Germinal center (tissue), 1 donor: ENCODE measurements around the gene MAP3K6.
A peak's percentile ranks its signal among the peaks of the same experiment; 100 is the strongest.

Source experiments
- DNase-seq: peaks from one replicate; pipeline ENCODE4 v3.0.0; 2012; ENCODE audit warnings: mixed read lengths, low spot score

MAP3K6 gene

DNA sequence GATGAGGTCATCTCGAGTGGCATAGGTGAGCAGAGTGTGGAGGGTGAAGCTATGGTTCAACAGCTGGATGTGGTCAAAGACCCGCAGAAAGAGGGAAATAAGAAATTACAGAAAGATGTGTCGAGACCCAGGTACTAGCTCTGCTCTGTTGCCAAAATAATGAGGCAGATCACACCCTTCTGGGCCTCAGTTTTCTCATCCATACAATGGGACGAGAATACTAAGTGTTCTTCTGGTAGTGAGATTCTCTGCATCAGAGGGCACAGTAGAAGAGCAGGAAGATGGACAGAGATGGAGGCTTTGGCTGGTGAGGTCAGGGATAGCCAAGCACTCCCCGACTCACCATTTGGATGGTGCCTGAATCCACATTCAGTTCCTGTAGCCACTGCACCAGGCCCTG is 11.1 kb downstream of the MAP3K6 start:
- DNase-seq = no peak

DNA sequence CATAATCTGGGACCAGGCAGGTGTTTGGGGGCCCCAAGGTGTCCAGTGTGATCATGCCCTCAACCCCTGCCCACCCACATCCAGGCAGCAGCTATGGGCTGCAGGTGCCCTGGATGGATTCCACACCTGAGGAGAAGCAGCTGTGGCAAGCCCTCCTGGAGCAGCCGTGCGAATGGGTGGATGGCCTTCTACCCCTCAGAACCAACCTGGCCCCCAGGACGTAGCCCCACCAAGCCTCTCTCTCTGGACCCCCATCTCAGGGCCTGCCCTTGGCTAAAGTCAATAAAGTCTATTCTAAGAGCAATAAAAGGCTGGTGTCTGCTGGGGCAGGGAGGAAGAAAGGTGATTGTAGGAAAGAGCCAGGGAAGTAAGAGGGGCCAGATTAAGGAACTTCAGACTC is 13.1 kb downstream of the MAP3K6 start:
- DNase-seq = no peak

DNA sequence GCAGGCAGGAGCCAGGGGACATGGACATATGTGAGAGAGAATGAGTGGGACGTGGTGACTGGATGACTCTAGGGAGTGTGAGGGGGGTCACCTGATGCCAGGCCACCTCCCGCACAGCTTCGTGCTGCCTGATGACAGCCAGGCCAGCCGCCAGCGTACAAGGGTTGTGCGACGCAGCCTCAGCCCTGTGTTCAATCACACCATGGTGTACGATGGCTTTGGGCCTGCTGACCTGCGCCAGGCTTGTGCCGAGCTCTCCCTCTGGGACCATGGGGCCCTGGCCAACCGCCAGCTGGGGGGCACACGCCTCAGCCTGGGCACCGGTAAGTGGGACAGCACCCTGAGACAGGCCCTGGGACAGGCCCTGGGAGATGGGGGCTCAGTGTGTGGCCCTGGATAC is 13.6 kb downstream of the MAP3K6 start:
- DNase-seq = no peak

DNA sequence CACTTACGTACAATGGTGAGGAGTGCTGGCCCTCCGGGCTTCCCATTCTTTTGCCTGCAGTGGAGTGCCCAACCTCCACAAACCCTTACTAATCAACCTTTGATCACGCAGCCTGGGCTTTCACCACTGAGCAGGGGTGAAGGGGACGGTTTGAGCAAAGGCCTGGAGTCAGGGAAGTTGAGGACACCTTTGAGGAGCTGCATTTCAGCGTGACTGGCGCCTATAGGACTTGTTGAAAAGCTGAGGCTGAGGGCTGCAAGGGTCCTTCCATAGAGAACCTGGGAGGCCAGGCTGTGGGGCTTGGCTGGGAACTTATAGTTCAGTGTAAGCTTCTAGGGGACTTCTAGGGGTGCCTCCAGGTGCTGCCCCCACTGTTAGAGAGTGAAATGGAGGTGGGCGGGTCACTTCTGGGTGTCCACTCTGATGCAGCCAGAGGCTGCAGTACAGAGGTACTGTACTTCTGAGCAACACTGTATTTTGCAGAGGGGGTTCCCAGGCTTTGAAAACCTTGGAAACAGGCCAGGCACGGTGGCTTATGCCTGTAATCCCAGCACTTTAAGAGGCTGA is 15.1 kb downstream of the MAP3K6 start:
- no peak for DNase-seq

DNA sequence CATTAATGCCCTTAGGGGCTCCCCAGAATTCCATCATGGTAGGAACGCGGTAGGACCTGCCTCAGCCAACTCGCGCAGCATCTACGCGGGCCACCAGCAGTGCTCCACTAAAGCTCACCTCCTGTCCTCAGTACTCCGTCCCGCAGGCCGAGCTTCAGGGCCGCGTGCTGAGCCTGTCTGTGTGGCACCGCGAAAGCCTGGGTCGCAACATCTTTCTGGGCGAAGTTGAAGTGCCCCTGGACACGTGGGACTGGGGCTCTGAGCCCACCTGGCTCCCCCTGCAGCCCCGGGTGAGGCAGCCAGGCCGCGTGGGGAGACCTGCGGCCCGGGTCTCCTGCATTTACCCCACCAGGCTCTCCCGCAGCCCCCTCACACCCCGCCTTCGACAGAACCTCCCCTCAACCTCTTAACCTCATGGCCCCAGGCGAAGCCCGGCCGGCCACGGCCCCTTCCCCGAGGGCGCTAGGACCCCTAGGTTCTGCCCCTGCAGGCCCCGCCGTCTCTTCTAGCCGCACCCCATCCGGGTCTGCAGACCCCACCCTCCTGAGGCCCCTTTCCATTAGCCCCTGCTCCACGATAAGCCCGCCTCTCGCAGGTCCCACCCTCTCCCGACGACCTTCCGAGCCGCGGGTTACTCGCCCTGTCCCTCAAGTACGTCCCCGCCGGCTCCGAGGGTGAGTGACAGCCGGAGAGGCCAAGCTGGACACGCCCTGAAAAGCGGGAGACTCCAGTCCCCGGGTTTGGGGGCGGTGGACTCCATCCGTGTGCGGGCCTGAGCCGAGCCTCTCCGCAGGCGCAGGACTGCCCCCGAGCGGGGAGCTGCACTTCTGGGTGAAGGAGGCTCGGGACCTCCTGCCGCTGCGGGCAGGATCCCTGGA is 15.9 kb downstream of the MAP3K6 start:
- DNase-seq = no peak

DNA sequence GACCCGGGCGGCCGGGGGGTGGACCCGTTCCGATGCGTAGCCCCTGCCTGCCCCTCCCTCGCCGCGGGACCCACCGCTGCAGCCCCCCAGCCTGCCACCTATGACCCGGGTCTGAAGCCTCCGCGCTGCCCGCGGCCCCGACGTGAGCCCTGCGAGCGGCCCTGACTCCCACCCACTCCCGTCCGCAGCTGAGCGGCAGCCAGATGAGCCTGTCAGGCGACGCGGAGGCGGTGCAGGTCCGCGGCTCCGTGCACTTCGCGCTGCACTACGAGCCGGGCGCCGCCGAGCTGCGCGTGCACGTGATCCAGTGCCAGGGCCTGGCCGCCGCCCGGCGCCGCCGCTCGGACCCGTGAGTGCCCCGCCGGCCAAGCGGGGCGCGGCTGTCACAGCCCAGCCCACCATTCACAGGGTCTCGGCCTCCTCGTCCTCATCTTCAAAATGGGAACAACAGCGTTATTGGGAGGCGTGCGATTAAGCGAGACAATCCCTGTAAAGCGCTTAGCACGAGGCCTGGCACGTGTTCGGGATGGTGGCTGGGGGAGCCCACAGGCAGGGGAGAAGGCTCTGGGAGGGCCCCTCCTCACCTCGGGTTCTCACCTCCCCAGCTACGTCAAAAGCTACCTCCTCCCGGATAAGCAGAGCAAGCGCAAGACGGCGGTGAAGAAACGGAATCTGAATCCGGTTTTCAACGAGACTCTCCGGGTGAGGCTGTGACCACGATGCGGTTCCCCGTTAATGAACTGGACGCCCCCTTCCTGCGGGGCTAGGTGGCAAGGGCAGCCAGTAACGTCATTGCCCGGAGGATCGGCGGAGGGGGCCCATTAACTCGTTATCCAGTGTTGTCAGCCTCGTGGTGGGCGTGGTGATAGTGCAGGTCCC is 16.7 kb downstream of the MAP3K6 start:
- DNase-seq = peak; percentile 26

DNA sequence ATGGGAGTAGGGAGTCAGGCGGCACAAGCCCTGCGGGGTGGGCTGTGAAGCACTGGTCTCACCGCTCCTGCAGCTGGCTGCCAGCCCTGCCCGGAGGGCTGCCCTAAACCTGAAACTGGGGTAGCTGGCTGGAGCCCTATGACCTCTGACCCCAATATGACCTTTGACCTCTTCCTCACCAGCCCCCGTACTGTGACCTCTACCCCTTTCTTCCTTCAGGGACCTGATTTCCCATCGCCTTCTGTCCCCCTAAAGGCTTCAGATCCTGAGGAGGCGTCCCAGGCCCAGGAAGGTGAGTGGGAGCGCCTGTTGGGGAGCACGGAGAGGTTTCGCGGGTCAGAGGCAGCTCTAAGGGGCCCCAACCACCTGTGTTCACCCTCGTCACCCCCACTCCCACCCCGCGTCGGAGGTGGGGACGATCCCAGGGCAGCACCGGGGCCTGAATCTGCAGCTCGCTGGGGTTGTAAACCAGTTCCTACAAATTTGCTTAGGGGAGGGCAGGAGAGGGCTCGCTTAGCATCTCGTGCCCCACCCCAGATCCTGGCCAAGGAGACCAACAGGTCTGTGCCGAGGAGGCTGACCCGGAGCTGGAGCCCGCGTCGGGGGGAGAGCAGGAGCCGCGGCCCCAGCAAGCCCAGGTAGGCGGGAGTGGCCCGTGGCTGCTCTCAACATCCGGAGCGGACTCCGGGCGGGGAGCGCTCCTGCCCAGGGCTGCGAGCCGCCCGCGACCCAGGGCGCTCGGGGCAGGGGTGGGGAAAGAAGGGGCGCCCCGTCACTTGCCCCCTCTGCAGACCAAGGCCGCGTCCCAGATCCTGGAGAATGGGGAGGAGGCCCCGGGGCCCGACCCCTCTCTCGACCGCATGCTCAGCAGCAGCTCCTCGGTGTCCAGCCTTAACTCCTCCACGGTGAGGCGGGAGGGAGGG is 17.6 kb downstream of the MAP3K6 start:
- peak; percentile 49 for DNase-seq

DNA sequence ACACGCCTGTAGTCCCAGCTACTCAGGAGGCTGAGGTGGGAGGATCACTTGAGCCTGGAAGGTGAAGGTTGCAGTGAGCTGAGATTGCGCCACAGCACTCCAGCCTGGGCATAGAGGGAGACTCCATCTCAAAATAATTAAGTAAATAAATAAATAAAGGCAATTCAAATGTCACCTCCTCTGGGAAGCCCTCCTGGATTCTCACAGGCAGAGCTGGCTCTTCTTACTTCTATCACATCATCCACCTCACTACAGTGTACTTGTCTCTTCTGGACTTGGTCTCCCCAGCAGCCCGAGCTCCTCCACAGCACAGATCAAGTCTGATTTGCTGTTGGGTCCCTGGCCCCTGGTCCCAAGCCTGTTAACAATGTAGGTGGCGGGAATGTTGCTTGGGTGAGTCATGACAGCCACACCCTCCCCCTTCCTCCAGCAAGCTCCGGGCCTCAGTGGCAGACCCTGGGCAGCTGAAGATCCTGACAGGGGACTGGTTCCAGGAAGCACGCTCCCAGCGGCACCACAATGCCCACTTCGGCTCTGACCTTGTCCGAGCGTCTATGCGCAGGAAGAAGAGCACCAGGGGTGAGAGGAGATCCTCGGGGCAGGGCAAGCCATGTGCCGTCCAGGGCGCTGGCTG is 19.7 kb downstream of the MAP3K6 start:
- no peak for DNase-seq

DNA sequence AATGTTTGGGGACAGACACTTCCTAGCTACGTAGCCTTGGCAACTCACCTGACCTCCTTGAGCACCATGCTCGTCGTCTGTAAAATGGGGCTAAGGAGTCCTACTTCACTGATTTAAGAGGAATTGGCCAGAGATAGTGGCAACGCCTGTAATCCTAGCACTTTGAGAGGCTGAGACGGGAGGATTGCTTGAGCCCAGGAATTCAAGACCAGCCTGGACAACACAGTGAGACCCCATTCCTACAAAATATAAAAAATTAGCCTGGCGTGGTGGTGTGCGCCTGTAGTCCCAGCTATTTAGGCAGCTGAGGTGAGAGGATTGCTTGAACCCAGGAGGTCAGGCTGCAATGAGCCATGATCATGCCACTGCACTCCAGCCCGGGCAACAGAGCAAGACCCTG is 20.4 kb downstream of the MAP3K6 start:
- DNase-seq = no peak

DNA sequence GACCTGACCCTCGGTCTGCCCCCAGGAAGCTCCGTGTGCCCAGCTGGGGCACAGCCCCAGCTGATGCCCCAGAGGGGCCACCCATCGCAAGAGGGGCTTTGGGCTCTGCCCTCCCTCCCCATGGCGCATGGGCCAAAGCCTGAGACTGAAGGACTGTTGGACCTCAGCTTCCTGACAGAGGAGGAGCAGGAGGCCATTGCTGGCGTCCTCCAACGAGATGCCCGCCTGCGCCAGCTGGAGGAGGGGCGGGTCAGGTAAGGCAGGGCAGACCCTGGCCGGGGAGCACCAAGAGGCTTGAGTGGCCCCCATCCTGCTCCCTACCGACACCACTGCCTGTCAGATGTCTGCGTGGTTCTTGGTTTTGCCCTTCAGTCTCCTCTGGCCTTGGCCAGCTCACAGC is 21.5 kb downstream of the MAP3K6 start:
- DNase-seq = no peak

DNA sequence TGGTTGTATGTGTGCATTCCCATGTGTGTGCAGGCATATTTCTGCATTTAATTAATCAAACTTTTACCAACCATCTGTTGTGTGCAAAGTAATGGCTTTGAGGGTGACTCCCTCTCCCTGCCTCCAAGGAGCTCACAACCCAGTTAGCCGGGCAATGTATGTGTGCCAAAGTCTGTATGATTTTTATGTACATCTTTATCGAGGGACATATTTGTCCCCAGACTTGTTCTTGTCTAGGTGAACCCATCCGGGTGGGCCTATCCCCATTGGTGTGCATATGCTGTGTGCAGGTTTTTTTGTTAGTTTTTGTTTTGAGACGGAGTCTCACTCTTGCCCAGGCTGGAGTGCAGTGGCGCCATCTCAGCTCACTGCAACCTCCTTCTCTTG is 23.1 kb downstream of the MAP3K6 start:
- DNase-seq = no peak

DNA sequence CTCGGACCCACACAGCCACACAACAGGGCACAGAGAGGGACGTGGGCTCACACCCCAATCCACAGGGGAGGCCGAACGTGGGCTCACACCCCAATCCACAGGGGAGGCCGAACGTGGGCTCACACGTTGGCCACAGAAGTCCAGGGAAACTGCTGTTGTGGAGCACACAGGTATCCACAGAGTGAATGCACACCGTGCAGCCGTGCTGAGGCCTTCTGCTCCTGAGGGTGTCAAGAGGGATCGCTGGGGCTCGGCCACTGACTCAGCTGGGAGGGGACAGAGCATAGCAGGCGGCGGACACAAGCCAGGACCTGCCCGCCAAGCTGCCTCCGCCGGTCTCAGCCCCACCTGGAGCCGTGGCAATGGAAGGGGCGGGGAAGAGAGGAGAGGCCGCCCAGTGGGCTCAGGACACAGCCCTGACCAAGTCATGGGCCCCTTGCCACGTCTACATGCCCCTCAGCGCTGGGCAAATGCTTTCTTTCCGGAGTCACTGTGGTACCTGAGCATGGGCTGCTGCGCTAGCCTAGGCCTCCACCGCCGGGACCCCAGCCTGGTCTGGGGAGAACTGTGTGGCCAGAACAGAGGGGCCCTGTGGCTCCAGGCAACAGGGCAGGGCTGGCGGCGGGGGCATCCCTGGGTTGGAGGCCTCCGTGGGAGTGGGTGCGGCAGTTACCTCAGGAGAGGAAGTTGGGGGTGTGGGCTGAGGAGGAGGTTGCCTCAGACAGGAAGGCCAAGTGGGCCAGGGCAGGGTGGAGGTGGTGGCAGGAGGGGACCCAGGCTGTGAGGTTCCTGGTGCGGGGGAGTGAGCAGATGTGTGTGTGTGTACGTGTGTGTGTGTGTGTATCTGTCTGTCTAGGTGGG is 23.8 kb downstream of the MAP3K6 start:
- DNase-seq = peak; percentile 65

DNA sequence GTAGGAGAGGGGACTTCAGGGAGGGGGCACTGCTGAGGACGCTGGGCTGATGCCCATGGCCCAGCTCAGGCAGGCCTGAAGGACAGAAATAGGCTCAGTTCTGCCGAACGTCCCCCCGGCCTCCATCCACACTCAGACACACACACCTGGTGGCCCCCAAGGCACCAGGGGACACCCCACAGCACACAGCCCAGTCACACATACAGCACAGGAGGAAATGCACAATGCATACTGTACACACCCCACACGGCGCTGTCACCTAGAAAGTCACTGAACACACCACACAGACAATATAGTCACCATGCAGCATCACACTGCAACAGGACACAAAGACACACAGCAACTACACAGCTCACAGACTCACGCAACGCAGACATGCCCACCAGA is 24.4 kb downstream of the MAP3K6 start:
- DNase-seq = peak; percentile 64

DNA sequence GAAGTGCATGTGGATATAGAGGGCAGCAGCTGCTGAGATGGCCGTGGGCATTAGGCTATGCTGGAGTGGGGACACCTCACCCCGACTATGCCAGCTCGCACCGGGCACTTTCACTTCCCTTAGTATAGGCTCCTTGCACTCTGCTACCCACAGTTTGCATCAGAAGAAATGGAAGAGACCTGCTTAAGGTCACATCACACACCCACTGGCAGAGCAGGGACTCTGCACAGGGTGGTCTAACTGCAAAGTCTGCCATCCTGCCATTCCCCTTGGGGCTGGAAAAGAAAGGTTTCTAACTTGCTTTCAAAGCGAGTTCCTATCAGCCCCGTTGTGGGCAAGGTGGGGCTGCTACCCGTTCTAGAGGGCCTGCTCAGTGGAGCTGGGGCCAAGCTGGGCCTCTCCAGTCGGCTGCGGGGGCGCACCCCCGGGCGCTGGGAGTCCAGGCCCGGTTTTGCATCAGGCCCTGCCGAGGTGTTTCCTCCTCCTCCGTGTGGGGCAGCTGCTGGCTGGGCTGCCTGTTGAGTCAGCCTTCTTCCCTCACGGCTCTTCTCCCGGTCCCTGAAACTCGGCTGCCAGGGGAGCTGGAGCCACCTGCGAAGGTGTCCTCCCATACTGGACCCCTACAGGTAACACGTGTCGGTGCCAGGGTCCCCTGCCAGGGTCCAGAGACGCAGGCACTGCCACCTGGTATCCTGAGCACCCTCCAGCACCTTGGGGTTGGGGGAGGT is 25.1 kb downstream of the MAP3K6 start, which contains the start of gene SYTL1:
SYTL1 (plus strand) TSS at position 498 of the 728 bp plus-strand sequence. CDS start 3,313 bp downstream, outside the sequence.
- DNase-seq = peak; percentile 88

DNA sequence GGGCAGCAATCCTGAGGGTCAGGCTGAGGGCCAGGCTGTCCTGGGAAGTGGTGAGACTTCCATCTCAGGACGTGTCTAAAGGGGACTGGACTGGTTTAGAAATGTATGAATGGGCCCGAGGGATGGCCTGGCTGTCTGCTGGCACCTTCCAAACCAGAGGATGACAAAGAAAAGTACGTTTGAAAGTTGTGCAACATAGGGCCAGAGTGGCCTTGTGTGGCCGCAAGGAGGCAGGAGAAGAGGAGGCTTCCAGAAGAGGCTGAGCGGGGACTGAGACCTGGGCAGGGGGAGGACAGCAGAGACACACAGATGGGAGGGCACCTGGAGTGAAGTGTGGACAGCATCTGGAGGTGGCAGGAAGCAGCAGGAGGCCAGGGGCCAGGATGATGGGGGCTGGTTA is 27.5 kb downstream of the MAP3K6 start:
- no peak for DNase-seq

DNA sequence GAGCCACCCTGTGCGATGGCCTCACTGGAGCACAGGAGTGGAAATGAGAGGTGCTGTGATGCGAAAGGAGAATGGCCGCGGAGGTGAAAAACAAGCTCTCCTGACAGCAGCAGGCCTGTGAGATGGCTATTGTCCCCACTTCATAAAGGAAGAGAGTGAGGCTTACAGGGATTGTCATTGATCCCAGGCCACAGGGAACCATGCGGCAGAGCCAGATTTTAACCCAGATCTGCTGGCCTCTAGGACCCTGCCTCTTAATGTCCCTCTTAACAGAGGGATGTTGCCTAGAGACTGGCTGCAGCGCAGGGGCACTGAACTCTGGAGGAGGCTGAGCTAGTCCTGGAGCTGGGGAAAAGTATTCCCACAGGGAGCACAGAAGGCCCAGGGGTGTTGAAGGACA is 28.0 kb downstream of the MAP3K6 start:
- no peak for DNase-seq

DNA sequence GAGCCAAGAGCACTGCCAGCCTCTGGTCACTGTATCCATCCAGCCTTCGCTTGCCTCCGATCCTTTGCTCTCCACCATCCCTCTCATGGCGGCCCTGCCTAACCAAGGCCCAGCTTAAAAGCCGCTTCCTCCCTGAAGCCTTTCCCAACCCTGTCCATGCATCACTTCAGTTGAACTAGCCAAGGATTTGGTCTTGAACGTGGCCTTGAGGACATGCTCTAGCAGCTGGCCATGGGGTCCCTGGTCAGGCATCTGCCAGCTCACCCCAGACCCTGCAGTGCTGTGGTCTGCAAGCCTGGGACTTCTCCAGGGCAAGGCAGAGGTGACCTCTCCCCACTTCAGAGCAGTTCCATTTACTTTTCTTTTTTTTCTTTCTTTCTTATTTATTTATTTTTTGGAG is 30.0 kb downstream of the MAP3K6 start:
- DNase-seq = no peak

DNA sequence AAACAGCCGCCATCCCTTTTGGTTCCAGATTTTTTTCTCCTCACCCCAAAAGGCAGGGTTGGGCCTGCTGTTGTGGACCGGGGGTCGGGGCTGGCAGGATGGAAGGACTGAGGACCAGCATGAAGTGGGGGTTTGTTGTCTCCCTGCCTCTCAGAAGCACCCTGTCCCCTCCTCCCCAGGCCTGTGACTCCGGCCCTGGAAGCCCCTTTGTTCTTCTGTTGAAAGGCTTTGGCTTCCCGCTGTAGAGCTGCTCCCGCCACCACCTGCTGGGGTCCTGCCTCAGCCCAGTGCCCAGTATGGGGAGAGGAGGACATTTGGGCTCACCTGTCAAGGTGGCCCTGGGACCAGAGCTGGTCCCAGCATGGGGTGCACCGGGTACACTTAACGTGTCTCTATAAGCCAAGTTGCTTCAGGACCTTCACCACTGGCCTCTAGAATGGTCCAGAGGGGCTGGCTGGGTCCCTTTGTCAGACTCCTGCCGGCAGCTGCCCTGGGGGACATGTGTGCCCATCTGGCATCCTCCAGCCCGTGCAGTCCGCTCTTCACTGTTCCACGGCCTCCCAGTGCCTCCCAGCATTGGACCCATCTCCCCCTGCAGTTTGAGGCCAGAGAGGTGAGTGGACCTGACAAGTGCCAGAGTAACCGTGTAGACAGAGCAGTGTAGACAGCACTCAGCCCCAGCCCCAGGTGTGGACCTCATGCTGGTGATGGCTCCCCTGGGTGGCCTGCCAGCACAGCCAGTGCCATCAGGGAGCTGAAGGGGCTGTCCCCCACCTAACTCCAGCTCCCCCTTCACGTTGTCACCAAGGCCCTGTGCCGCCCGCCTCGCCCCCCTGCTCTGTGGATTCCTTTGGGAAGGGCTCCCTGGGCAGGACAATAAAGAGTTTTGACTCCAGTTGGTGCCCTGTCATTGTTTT is 31.0 kb downstream of the MAP3K6 start:
- no peak for DNase-seq
